Astrocyte (in vitro differentiated cells and primary cell): Measurements from ENCODE around the gene SPON1.

ENCODE experiments used
- EZH2 ChIP-seq: IDR thresholded peaks from 2 replicates; pipeline ENCODE4 v1.6.1; 2012; ENCODE audit warnings: mild to moderate bottlenecking, low read length, inconsistent platforms; ENCODE audit not compliant: insufficient read depth
- TF ChIP-seq, protein P1 (sequence below): IDR thresholded peaks from 2 replicates; pipeline ENCODE4 v1.5.1; 2011; ENCODE audit warnings: low read depth, mild to moderate bottlenecking, inconsistent platforms, low read length, moderate library complexity; ENCODE audit not compliant: insufficient read depth

DNA sequence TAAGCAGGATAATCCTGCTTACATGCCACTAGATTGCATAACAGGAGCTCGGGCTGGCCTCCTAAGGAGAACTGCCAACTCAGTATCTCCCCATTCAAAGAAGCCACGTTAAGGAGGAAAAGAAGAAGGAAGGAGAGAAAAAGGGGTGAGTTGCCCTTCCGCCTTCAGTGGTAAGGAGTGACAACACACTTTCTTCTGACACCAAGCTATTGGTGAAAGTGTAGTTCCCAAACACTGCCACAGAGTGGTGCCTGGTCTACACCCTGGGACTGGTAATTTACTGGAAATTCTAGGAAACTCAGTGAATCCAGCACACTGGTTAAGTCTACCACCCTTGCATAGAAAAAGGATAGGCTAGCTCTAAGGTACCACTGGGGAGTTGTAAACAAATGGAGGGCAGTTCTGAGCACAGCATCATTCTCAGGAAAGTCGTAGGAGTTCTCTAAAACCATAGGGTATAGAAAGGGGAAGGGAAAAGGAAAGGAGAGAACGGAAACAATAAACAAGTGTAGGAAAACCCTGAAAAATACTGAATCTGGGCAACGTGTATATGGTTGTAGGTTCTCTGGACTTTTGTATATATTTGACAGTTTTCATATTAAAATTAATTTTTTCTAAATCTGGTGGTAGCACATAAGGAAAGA lies 338.3 kb downstream of the SPON1 start:
- TF ChIP-seq, protein P1, sequence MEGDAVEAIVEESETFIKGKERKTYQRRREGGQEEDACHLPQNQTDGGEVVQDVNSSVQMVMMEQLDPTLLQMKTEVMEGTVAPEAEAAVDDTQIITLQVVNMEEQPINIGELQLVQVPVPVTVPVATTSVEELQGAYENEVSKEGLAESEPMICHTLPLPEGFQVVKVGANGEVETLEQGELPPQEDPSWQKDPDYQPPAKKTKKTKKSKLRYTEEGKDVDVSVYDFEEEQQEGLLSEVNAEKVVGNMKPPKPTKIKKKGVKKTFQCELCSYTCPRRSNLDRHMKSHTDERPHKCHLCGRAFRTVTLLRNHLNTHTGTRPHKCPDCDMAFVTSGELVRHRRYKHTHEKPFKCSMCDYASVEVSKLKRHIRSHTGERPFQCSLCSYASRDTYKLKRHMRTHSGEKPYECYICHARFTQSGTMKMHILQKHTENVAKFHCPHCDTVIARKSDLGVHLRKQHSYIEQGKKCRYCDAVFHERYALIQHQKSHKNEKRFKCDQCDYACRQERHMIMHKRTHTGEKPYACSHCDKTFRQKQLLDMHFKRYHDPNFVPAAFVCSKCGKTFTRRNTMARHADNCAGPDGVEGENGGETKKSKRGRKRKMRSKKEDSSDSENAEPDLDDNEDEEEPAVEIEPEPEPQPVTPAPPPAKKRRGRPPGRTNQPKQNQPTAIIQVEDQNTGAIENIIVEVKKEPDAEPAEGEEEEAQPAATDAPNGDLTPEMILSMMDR, result peak; percentile 93
- no peak for TF ChIP-seq EZH2
